Naive B cell (primary cell): ENCODE data around the gene CCDC106. TPM values are rescaled to one million over a fixed set of nuclear protein-coding genes. Genes with fewer than 3 reads are reported as not detected.

Experiments used
- ATAC-seq, 2 donors: fragments of 150-1000 bp; cut with Tn5 transposase; 2 replicates each; pipeline ENCODE4 v1.10.0; 2021; ENCODE audit warnings: low read depth in 2 of 2, mild to moderate bottlenecking in 2 of 2, moderate library complexity in 2 of 2
- DNase-seq: peaks from one replicate; pipeline ENCODE4 v3.0.0; 2022
- H3K27ac Mint-ChIP-seq, 6 donors: one replicate each; pipeline ENCODE4 v1.8.0; 2020 to 2022; ENCODE audit warnings: mild to moderate bottlenecking in 6 of 6, mixed read lengths in 6 of 6, moderate library complexity in 5 of 6, inconsistent platforms in 2 of 6
- H3K27me3 Mint-ChIP-seq, 3 donors: one replicate each; pipeline ENCODE4 v1.8.0; 2021 to 2022; ENCODE audit warnings: mixed read lengths in 3 of 3, mild to moderate bottlenecking in 1 of 3
- H3K36me3 Mint-ChIP-seq, 2 donors: one replicate each; pipeline ENCODE4 v1.8.0; 2020 to 2022; ENCODE audit warnings: mixed read lengths in 2 of 2, inconsistent platforms in 1 of 2, mild to moderate bottlenecking in 1 of 2
- H3K4me1 Mint-ChIP-seq, 3 donors: one replicate each; pipeline ENCODE4 v1.8.0; 2020 to 2022; ENCODE audit warnings: mixed read lengths in 3 of 3, inconsistent platforms in 1 of 3, mild to moderate bottlenecking in 1 of 3, moderate library complexity in 1 of 3
- H3K4me3 Mint-ChIP-seq, 8 donors: one replicate each; pipeline ENCODE4 v1.8.0; 2020 to 2022; ENCODE audit warnings: mild to moderate bottlenecking in 8 of 8, mixed read lengths in 8 of 8, moderate library complexity in 8 of 8, inconsistent platforms in 2 of 8
- H3K9me3 Mint-ChIP-seq, 7 donors: one replicate each; pipeline ENCODE4 v1.8.0; 2020 to 2022; ENCODE audit warnings: mixed read lengths in 7 of 7, mild to moderate bottlenecking in 5 of 7, inconsistent platforms in 2 of 7, moderate library complexity in 1 of 7
- polyA plus RNA-seq, 6 donors: library from polyadenylated mRNA; unstranded; fragments of 300-500 nt; fragmentation: Illumina TruSeq; gene quantifications; one replicate each; pipeline ENCODE4 v1.2.3, GENCODE V29; 2021; ENCODE audit warnings: low read depth in 6 of 6

Gene CCDC106
- polyA plus RNA-seq, 6 donors from 2014 or later: 8.1 to 13.0 (median 9.7) TPM

DNA sequence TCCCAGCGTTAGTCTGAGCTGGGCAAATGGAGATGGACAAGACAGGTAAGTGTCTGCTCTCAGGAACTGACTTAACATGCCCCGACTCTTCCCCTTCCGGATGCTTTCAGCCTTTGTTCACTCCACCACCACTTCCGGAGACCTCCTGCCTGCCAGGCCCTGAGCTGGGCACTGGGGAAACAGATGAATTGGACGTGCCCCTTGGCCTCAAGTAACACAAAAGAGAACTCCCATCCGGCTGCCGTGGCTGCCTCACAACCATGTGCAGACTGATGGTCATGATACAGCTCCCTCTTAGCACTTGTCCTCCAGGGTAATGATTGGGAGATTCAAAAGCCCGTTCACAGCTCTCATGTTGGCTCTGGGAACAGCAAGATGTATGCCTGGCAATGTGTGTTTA, 30.6 kb upstream of the CCDC106 start:
- Mint-ChIP-seq H3K4me1 (peaks cover 12 to 18% (median 14%) of the 10 kb centered on the region in 3 donors), H3K27me3 (no peaks in the 10 kb centered on the region), H3K36me3 (no peaks in the 10 kb centered on the region), H3K9me3 (no peaks in the 10 kb centered on the region), H3K27ac (peak overlapping the region in 2 of 6 donors; percentile 61 to 69), H3K4me3 (no peak overlapping the region)
- no peak for ATAC-seq
- DNase-seq: no peak

DNA sequence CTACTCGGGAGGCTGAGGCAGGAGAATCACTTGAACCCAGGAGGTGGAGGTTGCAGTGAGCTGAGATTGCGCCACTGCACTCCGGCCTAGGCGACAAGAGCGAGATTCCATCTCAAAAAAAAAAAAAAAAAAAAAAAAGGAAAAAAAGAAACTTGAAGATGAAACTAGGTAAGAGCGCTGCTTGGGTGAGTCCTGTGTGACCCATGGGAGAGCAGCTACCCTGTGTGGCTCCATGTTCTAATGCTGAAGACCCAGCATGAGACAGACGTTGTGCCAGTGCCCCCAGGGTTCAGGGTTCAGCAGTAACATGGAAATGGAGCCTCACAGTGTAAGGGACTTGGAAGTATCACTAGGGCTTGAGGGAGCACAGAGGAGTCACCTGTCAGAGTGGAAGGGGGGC, 29.6 kb upstream of the CCDC106 start:
- Mint-ChIP-seq H3K4me3 (no peak overlapping the region), H3K9me3 (no peaks in the 10 kb centered on the region), H3K4me1 (peaks cover 4 to 13% (median 9%) of the 10 kb centered on the region in 3 donors), H3K27me3 (no peaks in the 10 kb centered on the region), H3K36me3 (no peaks in the 10 kb centered on the region), H3K27ac (peak overlapping the region in 1 of 6 donors; percentile 57)
- ATAC-seq: no peak
- DNase-seq: no peak

DNA sequence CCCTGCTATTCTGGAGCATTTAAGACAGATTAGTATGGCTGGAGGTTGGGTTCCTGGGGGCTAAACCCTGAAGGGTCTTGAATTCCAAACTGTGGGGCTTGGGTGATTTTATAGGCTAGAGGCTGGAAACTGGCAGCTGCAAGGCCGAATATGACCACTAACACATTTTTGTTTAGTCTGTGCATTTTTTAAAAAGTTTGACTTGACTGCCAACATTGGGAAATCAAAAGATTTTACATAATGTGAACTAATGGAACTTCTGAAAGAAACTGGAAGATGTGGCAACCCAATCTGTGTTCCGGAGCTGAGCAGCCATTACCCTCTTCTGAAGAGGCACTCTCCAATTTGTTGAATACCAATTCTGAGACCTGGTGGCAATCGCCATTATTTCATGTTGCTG, 28.7 kb upstream of the CCDC106 start:
- peaks cover 8 to 22% (median 15%) of the 10 kb centered on the region in 3 donors for H3K4me1 Mint-ChIP-seq
- H3K27ac Mint-ChIP-seq: peak overlapping the region in 2 of 6 donors; percentile 6 to 38
- H3K27me3 Mint-ChIP-seq: no peaks in the 10 kb centered on the region
- DNase-seq (no peak), ATAC-seq (no peak)
- H3K4me3 Mint-ChIP-seq: no peak overlapping the region
- H3K36me3 Mint-ChIP-seq: no peaks in the 10 kb centered on the region
- peaks cover 0 to 5% (median 0%) of the 10 kb centered on the region in 7 donors for H3K9me3 Mint-ChIP-seq

DNA sequence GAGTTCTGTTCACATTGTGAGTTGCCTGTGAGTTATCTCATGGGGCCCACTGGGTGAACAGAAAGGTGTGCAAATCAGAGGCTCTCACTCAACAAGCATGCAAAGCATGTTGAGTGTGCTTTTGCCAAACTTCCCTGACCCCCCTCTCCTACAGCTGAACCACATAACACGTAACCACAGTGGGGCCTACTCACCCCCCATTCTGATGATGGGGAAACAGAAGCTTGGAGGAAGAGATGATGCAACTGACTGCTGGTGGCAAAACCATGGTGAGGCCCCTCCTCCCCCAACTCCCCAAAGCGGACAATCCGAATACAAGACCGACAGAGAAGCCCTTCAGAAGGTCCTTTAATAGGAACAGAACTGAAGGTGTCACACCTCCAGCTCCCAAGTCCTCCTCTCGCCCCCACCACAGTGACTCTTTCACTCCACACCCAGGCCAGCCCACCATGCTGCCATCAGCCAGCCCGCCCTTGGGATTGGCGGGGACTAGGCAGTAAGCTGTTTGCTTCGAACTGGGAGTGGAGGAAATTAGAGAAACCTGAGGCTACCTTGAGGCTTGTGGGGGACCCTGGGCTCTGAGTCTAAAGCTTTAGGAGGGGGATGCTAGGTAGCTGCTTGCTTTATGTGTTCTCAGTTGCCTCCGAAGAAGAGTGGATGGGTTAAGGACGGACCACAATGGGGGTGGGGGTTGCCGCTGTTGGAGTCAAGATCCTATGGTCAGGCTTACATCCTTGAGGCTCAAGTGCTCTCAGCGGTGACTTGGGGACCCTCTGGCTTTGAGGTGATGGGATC, 27.4 kb upstream of the CCDC106 start:
- Mint-ChIP-seq H3K27ac (peak overlapping the region in 2 of 6 donors; percentile 26 to 49), H3K4me3 (peak overlapping the region in 1 of 8 donors; percentile 29), H3K27me3 (no peaks in the 10 kb centered on the region), H3K36me3 (no peaks in the 10 kb centered on the region), H3K9me3 (peaks cover 0 to 5% (median 0%) of the 10 kb centered on the region in 7 donors), H3K4me1 (peaks cover 12 to 31% (median 20%) of the 10 kb centered on the region in 3 donors)
- ATAC-seq (no peak), DNase-seq (no peak)

DNA sequence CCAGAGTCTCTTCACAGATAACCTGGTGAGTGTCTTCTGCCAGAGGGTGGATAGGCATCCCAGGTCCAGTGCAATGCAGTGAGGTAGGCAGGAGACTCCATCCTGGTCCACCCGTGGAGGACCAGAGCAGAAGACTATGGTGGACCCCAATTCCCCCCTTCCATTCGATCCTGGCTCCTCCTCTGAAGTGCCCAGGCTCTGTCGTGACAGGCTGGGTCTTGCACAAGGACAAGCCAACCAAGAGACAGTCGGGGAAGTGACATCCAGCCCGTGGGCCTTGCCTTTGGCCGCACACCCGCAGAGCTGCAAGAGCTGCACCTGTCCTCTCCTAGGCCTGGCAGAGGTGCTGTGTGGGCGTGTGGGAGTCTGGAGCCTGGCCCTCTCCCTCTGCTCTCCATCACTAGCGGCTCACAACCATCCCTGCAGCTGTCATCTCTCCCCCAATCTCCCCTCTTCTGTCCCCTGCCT, 26.8 kb upstream of the CCDC106 start:
- H3K4me1 Mint-ChIP-seq: peaks cover 12 to 31% (median 20%) of the 10 kb centered on the region in 3 donors
- H3K27ac Mint-ChIP-seq: peak overlapping the region in 1 of 6 donors; percentile 26
- H3K4me3 Mint-ChIP-seq: no peak overlapping the region
- no peaks in the 10 kb centered on the region for H3K36me3 Mint-ChIP-seq
- H3K9me3 Mint-ChIP-seq: peaks cover 0 to 5% (median 0%) of the 10 kb centered on the region in 7 donors
- DNase-seq (no peak), ATAC-seq (no peak)
- no peaks in the 10 kb centered on the region for H3K27me3 Mint-ChIP-seq

DNA sequence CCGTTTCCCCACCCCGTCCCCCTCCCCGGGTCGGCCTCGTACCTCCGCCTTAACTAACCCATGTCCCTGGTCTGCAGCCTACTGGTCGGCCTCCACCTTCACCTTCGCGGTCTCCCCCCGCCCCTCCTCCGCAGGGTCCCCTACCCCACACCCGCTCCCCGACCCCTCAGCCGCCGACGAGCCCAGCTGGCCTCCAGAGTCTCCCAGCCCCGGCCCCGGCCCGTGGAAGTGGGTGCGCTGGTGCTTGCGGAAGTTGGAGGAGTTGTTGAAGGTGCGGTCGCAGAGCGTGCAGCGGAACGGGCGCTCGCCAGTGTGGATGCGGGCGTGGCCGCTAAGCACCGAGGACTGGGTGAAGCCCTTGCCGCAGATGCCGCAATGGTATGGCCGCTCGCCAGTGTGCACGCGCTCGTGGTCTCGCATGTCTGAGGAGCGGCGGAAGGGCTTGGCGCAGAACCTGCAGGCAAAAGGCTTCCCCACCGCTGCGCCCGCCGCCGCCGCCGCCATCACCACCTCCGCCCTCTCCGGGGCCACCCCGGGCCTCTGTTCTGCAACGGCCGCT, 26.3 kb upstream of the CCDC106 start:
- H3K27me3 Mint-ChIP-seq: no peaks in the 10 kb centered on the region
- no peak overlapping the region for H3K27ac Mint-ChIP-seq
- ATAC-seq (no peak), DNase-seq (no peak)
- no peaks in the 10 kb centered on the region for H3K36me3 Mint-ChIP-seq
- no peak overlapping the region for H3K4me3 Mint-ChIP-seq
- peaks cover 0 to 5% (median 0%) of the 10 kb centered on the region in 7 donors for H3K9me3 Mint-ChIP-seq
- H3K4me1 Mint-ChIP-seq: peaks cover 12 to 31% (median 20%) of the 10 kb centered on the region in 3 donors

DNA sequence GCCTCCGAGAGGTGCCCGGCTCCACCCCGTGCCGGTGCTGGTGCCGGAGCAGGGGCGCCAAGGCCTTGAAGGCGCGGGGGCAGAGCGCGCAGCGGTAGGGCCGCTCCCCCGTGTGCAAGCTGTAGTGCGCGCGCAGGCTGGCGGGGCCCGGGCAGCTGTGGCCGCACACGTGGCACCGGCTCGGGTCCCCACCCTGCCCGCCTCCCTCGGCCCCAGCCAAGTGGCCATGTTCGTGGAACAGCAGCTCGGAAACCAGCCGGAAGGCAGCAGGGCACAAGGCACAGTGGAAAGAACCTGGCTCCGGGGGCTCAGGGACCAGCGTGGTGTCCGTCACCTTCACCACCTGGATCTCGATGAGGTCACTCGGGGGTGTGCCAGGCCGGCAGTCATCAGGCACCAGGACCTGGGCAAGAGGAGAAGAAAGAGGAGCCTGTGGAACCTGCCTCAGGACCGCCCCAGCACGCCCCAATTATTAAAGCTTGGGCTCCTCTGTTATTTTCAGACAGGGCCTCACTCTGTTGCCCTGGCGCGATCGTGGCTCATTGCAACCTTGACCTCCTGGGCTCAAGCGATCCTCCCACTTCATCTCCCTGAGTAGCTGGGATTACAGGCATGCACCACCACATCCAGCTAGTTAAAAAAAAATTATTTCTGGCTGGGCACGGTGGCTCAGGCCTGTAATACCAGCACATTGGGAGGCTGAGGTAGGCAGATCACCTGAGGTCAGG, 25.6 kb upstream of the CCDC106 start:
- H3K36me3 Mint-ChIP-seq: no peaks in the 10 kb centered on the region
- no peak for ATAC-seq
- H3K27ac Mint-ChIP-seq: no peak overlapping the region
- H3K27me3 Mint-ChIP-seq: no peaks in the 10 kb centered on the region
- H3K4me3 Mint-ChIP-seq: no peak overlapping the region
- no peak for DNase-seq
- H3K4me1 Mint-ChIP-seq: peaks cover 12 to 31% (median 20%) of the 10 kb centered on the region in 3 donors
- H3K9me3 Mint-ChIP-seq: peaks cover 0 to 5% (median 0%) of the 10 kb centered on the region in 7 donors

DNA sequence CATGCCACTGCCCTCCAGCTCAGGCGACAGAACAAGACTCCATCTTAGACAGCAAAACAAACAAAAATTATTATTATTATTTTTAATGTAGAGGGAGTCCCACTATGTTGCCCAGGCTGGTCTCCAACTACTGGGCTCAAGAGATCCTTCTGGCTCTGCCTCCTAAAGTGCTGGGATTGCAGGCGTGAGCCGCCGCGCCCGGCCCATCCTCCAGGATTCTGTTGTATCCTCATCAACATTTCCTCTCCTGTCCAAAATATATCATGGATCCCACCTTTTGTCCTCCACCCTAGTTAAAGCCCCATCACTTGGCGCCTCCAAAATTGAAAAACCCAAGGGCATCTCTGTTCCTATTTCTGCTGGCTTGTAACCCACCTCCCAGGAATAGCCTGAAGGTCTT, 24.9 kb upstream of the CCDC106 start:
- peak overlapping the region in 3 of 6 donors; percentile 12 to 97 (median 33) for H3K27ac Mint-ChIP-seq
- peaks cover 0 to 5% (median 0%) of the 10 kb centered on the region in 7 donors for H3K9me3 Mint-ChIP-seq
- no peaks in the 10 kb centered on the region for H3K36me3 Mint-ChIP-seq
- peaks cover 0 to 3% (median 0%) of the 10 kb centered on the region in 3 donors for H3K27me3 Mint-ChIP-seq
- peaks cover 12 to 31% (median 20%) of the 10 kb centered on the region in 3 donors for H3K4me1 Mint-ChIP-seq
- peak overlapping the region in 4 of 8 donors; percentile 26 to 88 (median 72) for H3K4me3 Mint-ChIP-seq
- DNase-seq: no peak
- ATAC-seq: no peak

DNA sequence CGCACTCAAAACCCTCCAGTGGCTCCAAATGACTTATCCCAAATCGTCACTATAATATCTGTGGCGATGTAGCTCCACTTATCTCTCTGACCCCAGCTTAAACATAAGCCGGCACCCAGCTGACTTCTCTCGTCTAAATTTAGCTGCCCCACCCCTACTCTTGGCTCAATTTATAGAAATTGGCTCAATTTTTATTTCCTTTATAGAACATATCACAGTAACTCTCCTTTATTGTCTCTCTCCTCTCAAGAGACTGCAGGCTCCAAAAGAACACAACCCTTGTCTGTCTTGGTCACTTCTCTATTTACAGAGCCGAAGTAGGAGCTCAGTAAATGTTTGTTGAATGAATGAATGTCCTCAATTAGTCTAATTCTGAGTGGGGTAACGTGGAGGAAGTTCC, 24.5 kb upstream of the CCDC106 start:
- DNase-seq (no peak), ATAC-seq (no peak)
- peak overlapping the region in 6 of 8 donors; percentile 46 to 98 (median 90) for H3K4me3 Mint-ChIP-seq
- H3K36me3 Mint-ChIP-seq: no peaks in the 10 kb centered on the region
- peaks cover 0 to 5% (median 0%) of the 10 kb centered on the region in 7 donors for H3K9me3 Mint-ChIP-seq
- peak overlapping the region in 3 of 6 donors; percentile 96 to 97 (median 97) for H3K27ac Mint-ChIP-seq
- peaks cover 0 to 4% (median 0%) of the 10 kb centered on the region in 3 donors for H3K27me3 Mint-ChIP-seq
- peaks cover 12 to 31% (median 20%) of the 10 kb centered on the region in 3 donors for H3K4me1 Mint-ChIP-seq

DNA sequence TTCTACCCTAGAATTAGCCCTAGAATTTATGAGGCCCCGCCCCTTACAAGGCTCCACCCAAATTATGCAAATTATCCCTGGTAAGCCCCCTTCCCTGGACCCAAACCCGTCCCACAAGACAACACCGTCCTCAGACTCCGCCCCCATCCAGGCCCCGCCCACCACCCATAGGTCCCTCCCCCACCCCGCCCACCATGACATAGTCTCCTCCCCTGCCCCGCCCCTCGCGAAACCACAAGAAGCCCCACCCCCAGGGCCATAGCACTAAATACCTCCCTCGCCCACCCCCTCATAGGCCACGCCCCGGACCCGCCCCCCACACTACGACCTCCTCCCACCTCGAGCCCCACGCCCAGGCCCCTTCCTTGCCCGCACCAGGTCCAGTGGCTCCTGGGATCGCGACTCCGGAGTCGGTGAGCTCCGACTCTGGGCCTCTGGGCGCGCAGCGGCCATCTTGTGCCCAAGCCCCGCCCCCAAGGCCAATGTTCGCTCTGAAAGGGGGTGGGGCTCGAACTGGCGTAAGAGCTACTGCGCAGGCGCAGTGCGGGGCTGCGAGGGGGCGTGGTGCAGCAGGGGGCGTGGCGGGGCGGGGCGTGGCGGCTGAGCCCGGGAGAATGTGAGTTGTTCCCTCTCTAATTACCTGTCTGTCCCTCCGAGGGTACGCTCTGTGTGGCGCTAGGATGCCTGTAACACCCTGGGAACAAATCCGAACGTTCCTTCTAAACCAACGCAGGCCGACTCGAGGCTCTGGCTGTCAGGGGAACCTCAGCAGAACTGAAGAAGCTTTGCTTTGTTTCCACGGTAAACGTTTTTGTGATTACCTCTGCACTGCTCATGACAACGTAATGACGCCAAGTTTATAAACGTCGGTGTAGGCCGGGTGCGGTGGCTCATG, 23.7 kb upstream of the CCDC106 start, which contains the start of gene ZNF784:
Gene ZNF784, minus strand, starts transcription at position 458 of the 895 bp plus-strand sequence. Its CDS starts 5 bp downstream, at position 453.
- Mint-ChIP-seq H3K9me3 (peaks cover 0 to 5% (median 0%) of the 10 kb centered on the region in 7 donors), H3K36me3 (no peaks in the 10 kb centered on the region), H3K27me3 (peaks cover 0 to 4% (median 0%) of the 10 kb centered on the region in 3 donors), H3K4me3 (peak within 1 kb of the TSS; percentile 87 to 98 (median 94)), H3K27ac (peak within 1 kb of the TSS; percentile 96 to 100 (median 98)), H3K4me1 (peaks cover 12 to 31% (median 20%) of the 10 kb centered on the region in 3 donors)
- ATAC-seq (peak; percentile 72 to 76), DNase-seq (peak; percentile 91)

DNA sequence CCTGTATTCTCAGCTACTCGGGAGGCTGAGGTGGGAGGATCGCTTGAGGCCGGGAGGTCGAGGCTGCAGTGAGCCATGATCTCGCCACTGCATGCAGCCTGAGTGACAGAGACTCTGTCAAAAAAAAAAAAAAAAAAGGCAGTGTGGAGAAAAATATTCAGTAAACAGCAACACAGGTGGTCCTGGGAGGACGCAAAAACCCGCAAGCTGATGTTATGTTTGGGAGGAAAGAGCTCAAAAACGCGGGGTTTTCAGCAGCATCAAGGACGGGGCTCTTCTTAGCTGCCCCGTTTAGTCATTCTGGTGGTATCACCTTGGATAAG, 23.0 kb upstream of the CCDC106 start:
- H3K27me3 Mint-ChIP-seq: peaks cover 0 to 4% (median 0%) of the 10 kb centered on the region in 3 donors
- DNase-seq: no peak
- no peaks in the 10 kb centered on the region for H3K36me3 Mint-ChIP-seq
- peaks cover 0 to 5% (median 0%) of the 10 kb centered on the region in 7 donors for H3K9me3 Mint-ChIP-seq
- peak overlapping the region; percentile 87 to 98 (median 94) for H3K4me3 Mint-ChIP-seq
- peak overlapping the region; percentile 96 to 100 (median 98) for H3K27ac Mint-ChIP-seq
- ATAC-seq: no peak
- peaks cover 12 to 31% (median 17%) of the 10 kb centered on the region in 3 donors for H3K4me1 Mint-ChIP-seq

DNA sequence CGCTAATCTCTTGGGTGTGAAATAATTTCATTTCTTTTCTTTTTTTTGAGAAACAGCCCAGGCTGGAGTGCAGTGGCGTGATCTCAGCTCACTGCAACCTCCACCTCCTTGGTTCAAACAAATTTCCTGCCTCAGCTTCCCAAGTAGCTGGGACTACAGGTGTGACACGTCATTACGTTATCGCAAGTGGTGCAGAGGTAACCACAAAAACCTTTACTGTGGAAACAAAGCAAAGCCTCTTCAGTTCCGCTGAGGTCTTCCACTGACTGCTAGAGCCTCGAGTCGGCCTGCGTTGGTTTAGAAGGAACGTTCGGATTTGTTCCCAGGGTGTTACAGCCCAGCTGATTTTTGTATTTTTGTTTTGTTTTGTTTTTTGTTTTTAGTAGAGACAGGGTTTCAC, 21.7 kb upstream of the CCDC106 start:
- H3K4me1 Mint-ChIP-seq: peaks cover 12 to 22% (median 17%) of the 10 kb centered on the region in 3 donors
- H3K36me3 Mint-ChIP-seq: no peaks in the 10 kb centered on the region
- peaks cover 0 to 4% (median 0%) of the 10 kb centered on the region in 3 donors for H3K27me3 Mint-ChIP-seq
- ATAC-seq (no peak), DNase-seq (no peak)
- H3K27ac Mint-ChIP-seq: no peak overlapping the region
- peak overlapping the region in 4 of 8 donors; percentile 29 to 65 (median 32) for H3K4me3 Mint-ChIP-seq
- H3K9me3 Mint-ChIP-seq: peaks cover 0 to 5% (median 0%) of the 10 kb centered on the region in 7 donors
